Activated B cell treated with CpG ODN at 0.5 μM for 24 hours (primary cell): ENCODE measurements around the gene RXRG. TPM values are rescaled to one million over a fixed set of nuclear protein-coding genes. Genes with fewer than 3 reads are reported as not detected.

Experiments used
- ATAC-seq: fragments of 200-7000 bp; cut with Tn5 transposase; one replicate; pipeline ENCODE4 v1.10.0; 2021; ENCODE audit warnings: low read depth, mild to moderate bottlenecking, moderate library complexity
- CTCF ChIA-PET: fragments of 350-600 bp; sonication (Branson Sonifier 250); formaldehyde crosslinking; loops from one replicate; lab custom pipeline; 2021; ENCODE audit warnings: antibody characterized with exemption; lab: Charles Lee
- POLR2A ChIA-PET: fragments of 350-600 bp; sonication (Branson Sonifier 250); formaldehyde crosslinking; loops from one replicate; lab custom pipeline; 2021; ENCODE audit warnings: antibody characterized with exemption; lab: Charles Lee
- DNase-seq: peaks from one replicate; pipeline ENCODE4 v3.0.0; 2022
- H3K27ac Mint-ChIP-seq: one replicate; pipeline ENCODE4 v1.8.0; 2020; ENCODE audit warnings: mixed read lengths
- H3K27me3 Mint-ChIP-seq: one replicate; pipeline ENCODE4 v1.8.0; 2021; ENCODE audit warnings: mixed read lengths
- H3K36me3 Mint-ChIP-seq: one replicate; pipeline ENCODE4 v1.8.0; 2021; ENCODE audit warnings: low read depth, mixed read lengths
- H3K4me1 Mint-ChIP-seq: one replicate; pipeline ENCODE4 v1.8.0; 2021; ENCODE audit warnings: mixed read lengths
- H3K4me3 Mint-ChIP-seq: one replicate; pipeline ENCODE4 v1.8.0; 2020; ENCODE audit warnings: mild to moderate bottlenecking, mixed read lengths
- H3K9me3 Mint-ChIP-seq: one replicate; pipeline ENCODE4 v1.8.0; 2020; ENCODE audit warnings: mixed read lengths
- CTCF ChIP-seq: fragments of 200-600 bp; IDR thresholded peaks from one replicate; pipeline ENCODE4 v1.8.0; 2022; ENCODE audit warnings: antibody characterized with exemption, mild to moderate bottlenecking
- intact Hi-C: fragments of 100-400 bp; cut with micrococcal nuclease; formaldehyde crosslinking; loops from one replicate; pipeline ENCODE4 v1.15.1; 2024
- total RNA-seq: library from RNA; stranded (reverse); gene quantifications from 2 replicates; pipeline ENCODE4 v1.2.3, GENCODE V29; 2022

Gene RXRG
- total RNA-seq, 1 donor from 2014 or later: not detected

- no peak for TF ChIP-seq CTCF
- no peak overlapping the region for H3K27ac Mint-ChIP-seq
- intact Hi-C loops: no loop called here
- no peaks in the 10 kb centered on the region for H3K36me3 Mint-ChIP-seq
- H3K4me1 Mint-ChIP-seq: no peaks in the 10 kb centered on the region
- peaks cover 18% of the 10 kb centered on the region for H3K27me3 Mint-ChIP-seq
- no peak overlapping the region for H3K4me3 Mint-ChIP-seq
- POLR2A ChIA-PET: no interaction called here
- CTCF ChIA-PET: no interaction called here
- H3K9me3 Mint-ChIP-seq: no peaks in the 10 kb centered on the region
- DNase-seq (no peak), ATAC-seq (no peak)
Observed at GRCh38 chr1:165485716-165486115, 40.8 kb upstream of the RXRG start.

- H3K4me3 Mint-ChIP-seq: no peak overlapping the region
- TF ChIP-seq CTCF: no peak
- ATAC-seq (no peak), DNase-seq (no peak)
- H3K9me3 Mint-ChIP-seq: no peaks in the 10 kb centered on the region
- H3K4me1 Mint-ChIP-seq: no peaks in the 10 kb centered on the region
- H3K36me3 Mint-ChIP-seq: no peaks in the 10 kb centered on the region
- H3K27ac Mint-ChIP-seq: no peak overlapping the region
- ChIA-PET CTCF (no interaction called here), POLR2A (no interaction called here)
- peaks cover 13% of the 10 kb centered on the region for H3K27me3 Mint-ChIP-seq
- intact Hi-C loops: no loop called here
Observed at GRCh38 chr1:165484532-165484931, 39.6 kb upstream of the RXRG start.

- no peak overlapping the region for H3K27ac Mint-ChIP-seq
- H3K9me3 Mint-ChIP-seq: no peaks in the 10 kb centered on the region
- ChIA-PET POLR2A (no interaction called here), CTCF (no interaction called here)
- no peak for ATAC-seq
- no peak for TF ChIP-seq CTCF
- H3K4me1 Mint-ChIP-seq: no peaks in the 10 kb centered on the region
- H3K27me3 Mint-ChIP-seq: peaks cover 9% of the 10 kb centered on the region
- no peak for DNase-seq
- intact Hi-C loops: no loop called here
- H3K4me3 Mint-ChIP-seq: no peak overlapping the region
- H3K36me3 Mint-ChIP-seq: no peaks in the 10 kb centered on the region
Observed at GRCh38 chr1:165483412-165483811, 38.5 kb upstream of the RXRG start.

- POLR2A ChIA-PET: no interaction called here
- Mint-ChIP-seq H3K36me3 (no peaks in the 10 kb centered on the region), H3K4me1 (no peaks in the 10 kb centered on the region), H3K27ac (no peak overlapping the region), H3K27me3 (peaks cover 9% of the 10 kb centered on the region), H3K4me3 (no peak overlapping the region), H3K9me3 (no peaks in the 10 kb centered on the region)
- TF ChIP-seq CTCF: no peak
- ATAC-seq (no peak), DNase-seq (no peak)
- CTCF ChIA-PET: interaction anchor here (0.7 kb wide), 1 partner anchor 9 kb away, joined by 3 read pairs; no protein-coding TSS in a partner anchor
- intact Hi-C loops: no loop called here
Observed at GRCh38 chr1:165481820-165482532, 37.0 kb upstream of the RXRG start.

GRCh38 chr1:165476776-165477175, 31.9 kb upstream of the RXRG start:
- intact Hi-C loops: no loop called here
- no peak for TF ChIP-seq CTCF
- no peaks in the 10 kb centered on the region for H3K9me3 Mint-ChIP-seq
- peaks cover 10% of the 10 kb centered on the region for H3K27me3 Mint-ChIP-seq
- ChIA-PET CTCF (no interaction called here), POLR2A (no interaction called here)
- H3K27ac Mint-ChIP-seq: no peak overlapping the region
- ATAC-seq: no peak
- no peak for DNase-seq
- H3K4me3 Mint-ChIP-seq: no peak overlapping the region
- H3K4me1 Mint-ChIP-seq: no peaks in the 10 kb centered on the region
- no peaks in the 10 kb centered on the region for H3K36me3 Mint-ChIP-seq
